Stimulated activated CD4-positive, alpha-beta T cell treated with anti-CD3 and anti-CD28 coated beads, Interleukin-1b, Interleukin-23, amount 100 ng/mL, for 4 hours (primary cell): ENCODE results near the gene CASKIN1.
"Not testable (repeated sequence)": the region's sequence is repeated elsewhere in the genome, so short reads cannot be mapped to it uniquely, and the experiment has no call there.

Experiments
- DNase-seq, 2 donors: peaks; one replicate each; pipeline ENCODE4 v3.0.0-alpha.2; 2020; ENCODE audit warnings: low read depth in 2 of 2

CASKIN1 gene

GRCh38 chr16:2209258-2210008, 13.0 kb upstream of the CASKIN1 start:
- no peak for DNase-seq

GRCh38 chr16:2208772-2209171, 12.4 kb upstream of the CASKIN1 start:
- DNase-seq: no peak

- no peak for DNase-seq
Measured at GRCh38 chr16:2208308-2208707, 11.9 kb upstream of the CASKIN1 start.

- no peak for DNase-seq
Measured at GRCh38 chr16:2207872-2208271, 11.5 kb upstream of the CASKIN1 start.

- no peak for DNase-seq
Measured at GRCh38 chr16:2206780-2207433, 10.5 kb upstream of the CASKIN1 start.

- no peak for DNase-seq
Measured at GRCh38 chr16:2206420-2206779, 10.0 kb upstream of the CASKIN1 start.

GRCh38 chr16:2205967-2206313, 9.5 kb upstream of the CASKIN1 start:
- no peak for DNase-seq

GRCh38 chr16:2205104-2205966, 8.9 kb upstream of the CASKIN1 start, which contains the start of gene MLST8:
Gene MLST8 (plus strand): TSS chr16:2205454. CDS start chr16:2206086, 632 bp downstream.
- peak; percentile 89 to 91 for DNase-seq

GRCh38 chr16:2204416-2205103, 8.2 kb upstream of the CASKIN1 start:
- no peak for DNase-seq

- not testable (repeated sequence) for DNase-seq
Measured at GRCh38 chr16:2203119-2203688, 6.8 kb upstream of the CASKIN1 start.

GRCh38 chr16:2200313-2200712, 3.9 kb upstream of the CASKIN1 start:
- no peak for DNase-seq

GRCh38 chr16:2199621-2200139, 3.3 kb upstream of the CASKIN1 start:
- DNase-seq: no peak

GRCh38 chr16:2199095-2199494, 2.7 kb upstream of the CASKIN1 start:
- DNase-seq: no peak

- DNase-seq: no peak
Measured at GRCh38 chr16:2198283-2198682, 1.9 kb upstream of the CASKIN1 start.

GRCh38 chr16:2197765-2198164, 1.4 kb upstream of the CASKIN1 start:
- DNase-seq: no peak

- DNase-seq: no peak
Measured at GRCh38 chr16:2196981-2197511, 641 bp upstream of the CASKIN1 start.

- no peak for DNase-seq
Measured at GRCh38 chr16:2195322-2196161, 863 bp downstream of the CASKIN1 start.

GRCh38 chr16:2194852-2195321, 1.5 kb downstream of the CASKIN1 start:
- DNase-seq: peak in 1 of 2 donors; percentile 41

- no peak for DNase-seq
Measured at GRCh38 chr16:2194166-2194834, 2.1 kb downstream of the CASKIN1 start.

GRCh38 chr16:2191446-2191706, 5.0 kb downstream of the CASKIN1 start:
- DNase-seq: no peak
